Measurements from ENCODE around the gene SFTPA1.
"Not testable (repeated sequence)": the region's sequence is repeated elsewhere in the genome, so short reads cannot be mapped to it uniquely, and the experiment has no call there.

GRCh38 chr10:79599644-79600043 is 11.1 kb upstream of the SFTPA1 start:
- not testable (repeated sequence) for TF ChIP-seq POLR2A (IDR thresholded peaks at IDR 0.05; ENCODE audit: low read depth); CTCF (IDR thresholded peaks at IDR 0.05)
